H1 (cell line): ENCODE measurements around the gene ADCY3. TPM values are rescaled to one million over a fixed set of nuclear protein-coding genes. Genes with fewer than 3 reads are reported as not detected.

ENCODE experiments used
- CHD1 ChIP-seq: IDR thresholded peaks from 2 replicates; pipeline ENCODE4 v1.6.1; 2012; ENCODE audit warnings: low read depth, low read length, improper control_type of control experiment
- KDM1A ChIP-seq: fragments of 200-600, 300-600 bp; sonication (generic); IDR thresholded peaks from 2 replicates; pipeline ENCODE4 v1.7.1; 2016; ENCODE audit warnings: mild to moderate bottlenecking, low read length, borderline replicate concordance
- polyA plus RNA-seq, 7 experiments: library from polyadenylated mRNA; depleted of rRNA in 3 of 7; stranded (reverse) in 5 of 7; unstranded in 2 of 7; fragments of >200 nt in 5 of 7; fragments of 200-250 nt in 2 of 7; gene quantifications; 1 replicate in 5 of 7; 2 replicates in 1 of 7; 4 replicates in 1 of 7; pipeline versions ENCODE4 v1.2.1 to v1.2.3, GENCODE V29; 2011 to 2013; ENCODE audit warnings: missing spikeins in 2 of 7, mixed read lengths in 2 of 7
- total RNA-seq: library from RNA; stranded (reverse); fragmentation: NEBNext Ultra II Directional; extraction: Animal tissue kit (Norgen Biotek cat#: 25700); gene quantifications from 2 replicates; pipeline ENCODE4 v1.2.1, GENCODE V29; 2021
- TF ChIP-seq, protein P1 (sequence below): IDR thresholded peaks from 2 replicates; pipeline ENCODE4 v1.6.1; 2011; ENCODE audit warnings: low read depth, mild to moderate bottlenecking, low read length; ENCODE audit not compliant: insufficient read depth

The ADCY3 gene
- total and polyA plus RNA-seq, 2 of the 8 experiments (the other 6 are each of a cell fraction or from before 2014, with no cell fraction given), result 45.1 to 52.9 TPM

DNA sequence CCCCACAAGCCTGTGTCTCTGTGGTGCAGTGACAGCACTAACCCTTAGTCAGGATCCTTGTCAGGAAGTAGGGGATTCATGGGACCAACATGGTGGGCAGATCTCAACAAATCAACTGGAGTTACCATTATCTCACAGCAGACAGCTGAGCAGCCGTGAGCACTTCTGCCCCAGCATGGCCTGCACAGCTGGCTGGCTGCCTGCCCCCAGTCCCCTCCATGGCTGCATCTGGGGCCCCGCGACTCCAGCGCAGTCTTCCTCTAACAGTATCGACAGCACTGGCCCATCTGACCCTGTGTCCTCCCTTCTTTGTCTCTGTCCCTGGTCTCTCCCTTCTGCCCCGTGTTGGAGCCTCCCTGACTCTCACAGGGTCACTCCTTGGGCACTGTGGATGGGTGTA is 4.7 kb upstream of the ADCY3 start (continued):
- TF ChIP-seq, protein P1, sequence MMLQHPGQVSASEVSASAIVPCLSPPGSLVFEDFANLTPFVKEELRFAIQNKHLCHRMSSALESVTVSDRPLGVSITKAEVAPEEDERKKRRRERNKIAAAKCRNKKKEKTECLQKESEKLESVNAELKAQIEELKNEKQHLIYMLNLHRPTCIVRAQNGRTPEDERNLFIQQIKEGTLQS, result no peak
- TF ChIP-seq KDM1A (no peak), CHD1 (no peak)
- TF ChIP-seq, all 59 proteins: peak for 0
